GM18868 (cell line): Measurements from ENCODE around the gene GOT1.

Source experiments
- ATAC-seq: cut with Tn5 transposase; IDR thresholded peaks from one replicate; pipeline ENCODE4 v1.9.1; 2021; ENCODE audit warnings: mild to moderate bottlenecking, moderate library complexity; ENCODE audit not compliant: unreplicated experiment

GOT1 gene

DNA sequence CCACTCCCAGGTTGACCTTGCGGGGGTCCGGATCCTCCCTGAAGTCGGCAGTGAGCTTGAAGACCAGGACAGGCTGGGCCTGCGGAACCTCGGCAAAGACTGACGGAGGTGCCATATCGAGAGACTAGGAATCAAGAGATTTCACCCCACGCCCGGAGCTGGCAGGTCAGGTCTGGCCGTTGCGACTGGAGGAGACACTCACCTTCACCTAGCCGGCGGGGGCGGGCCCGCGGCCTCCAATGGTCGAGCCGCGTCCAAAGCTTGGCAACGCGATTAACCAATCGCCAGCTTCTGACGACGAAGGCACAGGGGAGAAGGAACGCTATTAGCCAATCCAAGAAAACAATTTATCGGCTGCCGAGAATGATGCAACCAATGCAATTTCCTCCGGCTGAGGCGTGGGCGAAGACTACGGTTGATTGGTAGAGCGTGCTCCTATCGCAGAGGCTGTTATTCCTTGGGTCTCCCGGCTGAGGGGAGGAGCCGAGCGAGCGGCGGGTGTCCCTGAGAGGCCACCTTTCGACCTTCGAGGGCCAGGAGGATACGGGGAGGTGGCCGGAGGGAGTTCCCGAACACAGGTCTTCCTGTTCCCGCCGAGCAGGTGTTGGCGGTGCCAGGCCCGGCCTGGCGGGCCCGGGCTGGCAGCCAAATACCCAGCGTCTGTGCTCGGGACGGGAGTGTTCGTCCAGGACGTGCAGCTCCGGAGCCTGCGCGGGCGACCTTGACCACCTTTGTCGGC is at the start of gene GOT1:
TSS of gene GOT1 (minus strand) at position 174 of the 739 bp plus-strand sequence. CDS start at position 115, 59 bp downstream.
- ATAC-seq: peak; percentile 96

DNA sequence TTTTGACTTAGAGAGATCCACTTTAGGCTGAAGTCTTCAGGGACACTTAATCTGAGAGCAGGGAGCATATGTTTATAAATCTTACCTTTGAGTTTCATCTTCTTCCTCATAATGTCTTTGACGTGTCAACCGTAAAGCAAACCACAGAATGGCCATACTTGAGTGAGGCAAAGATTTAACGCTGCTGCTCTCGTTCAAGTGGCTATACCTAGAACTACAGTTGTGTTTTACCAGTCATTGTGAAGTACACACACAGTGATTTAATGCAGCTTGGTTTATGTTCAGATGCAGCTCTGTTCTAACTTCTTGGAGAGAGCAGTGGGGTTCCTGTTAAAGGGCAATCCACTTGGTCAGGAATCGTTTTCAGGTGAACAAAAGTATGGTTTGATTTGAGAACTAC is 39.9 kb upstream of the GOT1 start:
- ATAC-seq: no peak

DNA sequence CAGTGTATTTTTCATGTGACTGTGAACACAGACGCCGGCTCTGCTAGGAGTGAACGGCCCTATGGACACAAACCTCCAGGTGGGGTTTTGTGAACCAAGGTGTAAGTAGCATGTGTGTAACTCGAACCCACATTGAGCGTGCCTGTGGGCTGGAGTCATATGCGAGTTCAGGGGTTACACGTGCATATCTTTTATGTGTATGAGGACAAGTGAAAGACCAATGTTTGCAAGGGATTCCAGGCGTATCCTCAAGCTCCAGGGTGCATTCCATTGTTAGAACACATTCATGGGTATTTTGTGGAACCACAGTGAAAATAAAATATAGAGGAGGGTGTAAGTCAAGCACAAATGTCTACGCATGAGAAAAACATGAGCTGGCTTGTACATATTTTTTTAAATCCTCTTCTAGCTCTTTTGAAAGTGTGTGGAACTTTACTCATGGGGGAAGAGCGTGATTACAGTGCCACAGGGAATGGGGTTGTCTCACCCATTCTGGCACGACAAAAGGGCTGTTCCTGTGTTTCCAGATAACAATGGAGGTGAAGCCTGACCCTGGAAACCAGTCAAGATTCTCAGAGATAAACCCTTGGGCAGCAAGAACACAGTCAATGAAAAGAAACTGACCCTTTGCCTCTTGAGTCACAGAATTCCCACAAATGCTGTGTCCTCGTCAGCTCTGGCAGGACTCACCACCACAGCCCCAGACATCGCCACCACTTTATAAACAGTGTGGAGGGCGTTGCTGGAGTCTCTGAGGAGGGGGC is 37.0 kb upstream of the GOT1 start:
- no peak for ATAC-seq

DNA sequence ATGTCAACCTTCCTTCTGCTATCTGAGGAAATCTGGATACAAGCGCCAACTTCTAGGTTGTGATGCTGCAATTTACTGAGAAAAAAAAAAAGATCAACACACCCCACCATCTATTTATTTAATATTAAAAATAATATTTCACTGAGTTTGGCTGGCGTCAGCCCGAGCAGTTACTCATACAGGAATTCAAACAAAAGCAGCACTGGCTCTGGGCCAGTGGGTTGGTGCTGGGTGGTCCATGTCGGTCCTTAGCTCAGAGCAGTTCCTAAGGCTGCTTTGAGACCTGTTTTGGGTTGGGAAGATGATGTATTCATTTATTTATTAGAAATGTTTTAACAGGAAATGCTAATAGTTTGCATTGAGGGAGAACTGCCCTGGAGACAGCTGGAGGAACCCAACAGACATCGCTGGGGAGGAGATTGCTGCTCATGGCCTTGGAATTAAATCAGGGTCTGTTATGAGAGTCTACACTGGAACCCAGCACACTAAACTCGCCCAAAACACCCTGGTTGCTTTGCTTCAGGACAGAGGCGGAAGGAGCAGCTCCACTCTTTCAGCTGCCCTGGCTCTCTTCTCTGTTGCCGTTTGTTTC is 36.3 kb upstream of the GOT1 start:
- no peak for ATAC-seq

DNA sequence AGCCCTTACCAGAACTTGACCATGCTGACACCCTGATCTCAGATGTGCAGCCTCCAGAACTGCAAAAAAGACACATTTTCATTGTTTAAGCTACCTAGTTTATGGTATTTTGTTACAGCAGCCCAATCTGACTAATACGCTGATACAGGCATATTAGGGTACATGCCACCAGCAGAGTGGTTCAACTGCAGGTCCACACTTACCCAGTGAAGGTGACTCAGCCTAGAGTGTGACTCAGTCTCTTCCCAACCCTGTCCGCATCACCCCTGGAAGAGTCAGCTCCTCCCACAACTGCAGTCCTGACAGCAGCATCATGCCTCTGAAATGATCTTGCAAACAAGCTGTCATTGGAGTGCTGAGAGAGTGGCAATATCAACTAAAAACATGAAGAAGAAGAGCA is 30.8 kb upstream of the GOT1 start:
- no peak for ATAC-seq

DNA sequence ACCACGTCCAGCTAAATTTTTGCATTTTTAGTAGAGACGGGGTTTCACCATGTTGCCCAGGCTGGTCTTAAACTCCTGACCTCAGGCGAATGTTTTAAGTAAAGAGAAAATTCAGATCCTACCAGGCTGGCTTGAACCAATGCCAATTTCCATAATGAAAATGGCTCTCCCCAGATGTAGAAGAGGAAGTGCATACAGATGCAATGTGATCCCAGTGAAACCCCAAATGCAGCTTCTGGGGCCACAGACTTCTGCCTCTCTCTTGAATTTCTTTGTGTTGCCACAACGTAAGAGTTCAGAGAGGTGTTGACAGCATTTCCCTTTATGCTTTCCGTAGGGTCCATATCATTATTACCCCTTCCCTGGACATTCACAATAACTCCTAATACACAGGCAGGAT is 29.6 kb upstream of the GOT1 start:
- ATAC-seq: no peak

DNA sequence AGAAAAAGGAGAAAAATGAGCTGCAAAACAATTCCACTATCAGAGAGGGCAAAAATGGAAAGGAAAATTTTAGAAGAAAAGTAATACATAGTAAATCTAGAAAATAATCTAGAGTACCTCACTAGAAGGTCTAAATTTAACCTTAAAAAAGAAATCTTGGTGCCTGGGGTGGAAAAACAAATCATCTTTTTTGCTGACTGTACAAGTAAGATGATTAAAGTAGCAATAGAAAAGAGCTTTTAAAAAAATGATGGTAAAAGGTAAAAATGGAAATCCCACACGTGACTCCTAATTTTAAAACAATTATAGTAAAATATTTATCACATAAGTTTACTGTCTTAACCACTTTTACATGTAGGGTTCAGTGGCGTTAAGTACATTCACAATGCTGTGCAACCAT is 28.8 kb upstream of the GOT1 start:
- no peak for ATAC-seq

DNA sequence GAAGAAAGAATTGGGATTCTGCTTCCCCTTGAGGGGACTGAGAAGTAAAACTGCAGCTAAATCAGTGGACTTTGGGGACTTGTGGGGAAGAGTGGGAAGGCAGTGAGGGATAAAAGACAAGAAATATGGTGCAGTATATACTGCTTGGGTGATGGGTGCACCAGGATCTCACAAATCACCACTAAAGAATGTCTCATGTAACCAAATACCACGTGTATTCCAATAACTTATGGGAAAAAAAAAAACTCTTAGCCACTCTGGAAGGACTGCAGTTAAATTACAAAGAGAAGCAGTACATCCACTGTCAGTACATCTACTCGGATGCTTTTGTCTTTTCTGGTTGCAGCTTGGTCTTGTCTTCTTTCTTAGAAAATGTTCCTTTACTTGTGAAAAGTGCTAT is 27.4 kb upstream of the GOT1 start:
- no peak for ATAC-seq

DNA sequence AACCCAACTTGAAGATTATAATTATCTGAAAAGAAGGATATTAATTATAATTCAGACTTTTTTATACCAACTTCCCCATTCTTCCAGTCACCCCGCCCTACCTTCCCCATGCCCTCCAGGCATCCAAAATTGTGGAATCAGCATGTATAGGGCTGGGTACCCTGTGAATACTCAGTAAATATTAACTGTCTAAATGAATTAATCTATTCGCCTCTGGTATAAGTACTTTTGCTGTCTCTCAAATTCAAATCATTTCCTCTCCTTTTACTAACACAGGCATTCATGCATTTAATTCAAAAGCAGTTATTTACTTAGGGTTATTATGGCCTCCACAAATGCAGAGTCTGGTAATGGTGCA is 26.5 kb upstream of the GOT1 start:
- ATAC-seq: no peak

DNA sequence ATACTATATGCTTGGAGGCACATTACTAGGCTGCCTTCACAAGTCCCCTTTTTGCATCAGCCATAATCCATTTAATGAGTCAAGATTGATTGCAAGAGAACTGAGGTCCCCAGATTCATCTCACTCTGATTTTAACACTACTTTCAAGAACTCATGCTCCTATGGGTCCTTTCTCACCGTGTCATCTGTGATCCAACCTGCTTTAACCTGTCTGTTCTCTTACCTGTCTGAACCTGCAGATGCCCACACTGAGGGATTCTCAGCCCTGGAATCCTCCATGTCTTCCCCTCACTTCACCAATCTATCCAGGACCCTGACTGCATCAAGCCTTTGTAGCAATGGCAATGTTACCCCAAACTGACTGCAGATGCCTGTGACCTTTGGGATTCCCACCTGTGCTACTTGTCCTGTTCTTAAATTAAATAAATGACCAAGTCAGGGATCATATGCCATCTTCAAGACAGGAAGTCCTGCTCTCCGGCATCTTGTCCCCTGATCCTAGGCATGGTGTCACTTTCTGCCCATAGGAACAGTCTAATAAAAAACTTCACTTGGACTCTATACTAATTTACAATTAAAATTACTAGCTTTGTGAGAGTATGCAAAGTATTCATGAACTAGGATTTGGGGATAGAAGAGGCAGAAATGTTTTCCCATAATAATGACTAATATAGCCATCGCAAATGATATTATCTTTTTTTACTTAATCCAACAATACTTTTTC is 25.9 kb upstream of the GOT1 start:
- no peak for ATAC-seq

DNA sequence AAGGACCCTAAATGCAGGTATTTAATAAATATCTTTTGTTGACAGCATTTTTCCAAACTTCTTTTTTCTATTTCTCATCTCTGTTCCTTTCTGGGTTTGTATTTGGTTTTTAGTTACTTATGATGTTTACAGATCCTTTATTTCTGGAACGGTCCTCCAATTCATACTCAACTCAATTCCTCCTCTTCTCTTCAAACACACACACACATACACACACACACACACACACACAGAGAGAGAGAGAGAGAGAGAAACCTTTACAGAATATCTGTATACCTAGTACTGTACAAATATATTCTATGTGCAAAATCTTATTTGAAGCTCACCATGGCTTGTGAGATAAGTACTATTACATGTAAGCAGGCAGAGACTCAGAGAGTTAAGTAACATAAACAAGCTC is 21.6 kb upstream of the GOT1 start:
- ATAC-seq: no peak

DNA sequence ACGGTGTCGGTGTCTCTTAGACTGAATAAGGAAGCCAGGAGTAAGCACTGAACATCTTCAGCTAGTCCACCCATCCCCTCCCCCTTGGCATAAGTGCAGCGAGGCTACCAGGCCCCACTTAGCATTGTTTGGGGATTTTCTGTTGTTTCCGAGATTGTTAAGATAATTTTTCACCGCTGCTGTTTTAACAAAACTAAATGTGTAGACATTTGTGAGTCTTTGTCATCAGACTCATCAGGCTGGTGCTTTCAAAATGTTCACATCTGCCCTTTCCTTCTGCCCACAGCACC is 21.0 kb upstream of the GOT1 start:
- no peak for ATAC-seq

DNA sequence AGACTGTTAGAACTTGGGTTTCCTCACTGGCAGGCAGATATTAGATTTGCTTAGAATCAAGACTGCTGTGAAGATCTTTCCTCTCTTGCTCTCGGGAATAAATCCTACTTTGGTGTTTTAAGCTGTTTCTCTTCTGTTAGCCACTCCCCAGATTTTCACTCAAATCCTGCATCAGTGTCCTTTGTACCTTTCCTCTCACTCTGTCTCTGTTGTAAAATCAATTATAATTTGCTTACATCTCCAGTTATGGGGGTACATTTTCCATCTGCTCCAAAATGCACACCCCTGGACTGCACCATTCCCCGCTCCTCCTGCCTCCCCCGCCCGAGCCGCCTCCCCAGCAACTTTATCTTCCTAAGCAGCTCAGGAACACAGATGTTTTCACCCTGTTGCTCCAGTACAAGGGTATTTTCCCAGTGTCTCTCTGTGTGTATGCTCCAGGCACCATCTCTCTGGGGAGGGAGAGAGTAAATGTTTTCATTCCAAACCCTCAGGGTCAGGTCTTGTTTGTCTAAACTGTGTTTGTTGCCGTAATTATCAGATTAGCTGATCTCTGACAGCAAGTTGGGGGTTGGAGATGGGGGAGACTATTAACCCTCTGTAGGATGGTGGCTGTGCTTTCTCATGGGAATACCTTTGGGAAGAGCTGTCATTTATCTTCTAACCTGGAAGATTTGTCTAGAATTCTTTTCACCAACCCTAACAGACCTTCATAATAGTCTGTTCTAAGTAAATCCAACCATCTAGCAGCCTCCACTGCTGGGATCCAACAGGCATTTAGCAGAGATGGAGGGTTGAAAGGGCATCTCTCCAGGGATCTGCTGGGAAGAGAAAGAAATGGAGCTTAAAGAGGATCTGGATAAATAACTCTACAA is 20.4 kb upstream of the GOT1 start:
- ATAC-seq: no peak

DNA sequence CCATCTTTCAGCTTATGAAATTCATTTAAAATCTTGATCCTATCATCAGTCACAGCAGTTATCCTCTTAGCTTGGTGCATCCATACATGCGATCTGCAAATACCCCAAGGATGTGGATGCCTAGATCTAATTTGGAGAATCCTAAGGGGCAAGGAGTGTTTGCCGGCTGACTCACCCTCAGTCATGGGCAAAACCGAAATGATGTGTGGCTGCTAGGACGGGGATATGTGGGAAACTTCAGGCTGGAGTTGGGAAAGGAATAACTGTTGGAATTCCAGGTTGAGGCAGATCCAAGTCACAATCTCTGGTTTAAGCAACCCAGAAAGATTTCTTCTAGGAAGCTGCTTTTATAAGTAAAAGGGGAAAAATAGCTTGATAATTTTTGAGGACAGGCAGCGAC is 19.7 kb upstream of the GOT1 start:
- no peak for ATAC-seq

DNA sequence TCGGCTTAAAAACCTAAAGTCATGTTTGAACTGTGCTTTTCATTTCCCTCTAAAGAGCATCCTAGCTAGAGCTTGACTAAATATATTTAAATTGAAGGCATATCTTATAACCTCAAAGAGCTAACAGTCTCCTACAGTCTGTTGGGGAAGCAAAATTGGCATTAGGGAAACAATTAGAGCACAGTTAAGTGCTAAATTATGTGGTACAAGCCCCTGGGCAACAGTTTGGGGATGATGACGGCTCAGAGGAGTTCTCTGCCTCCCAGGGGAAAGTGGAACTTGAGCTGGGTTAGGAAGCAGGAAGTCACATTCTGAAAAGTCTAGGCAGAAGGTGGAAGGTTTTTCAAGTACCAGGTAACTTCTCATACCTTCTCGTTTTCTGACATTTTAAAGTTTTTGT is 18.6 kb upstream of the GOT1 start:
- ATAC-seq: no peak

DNA sequence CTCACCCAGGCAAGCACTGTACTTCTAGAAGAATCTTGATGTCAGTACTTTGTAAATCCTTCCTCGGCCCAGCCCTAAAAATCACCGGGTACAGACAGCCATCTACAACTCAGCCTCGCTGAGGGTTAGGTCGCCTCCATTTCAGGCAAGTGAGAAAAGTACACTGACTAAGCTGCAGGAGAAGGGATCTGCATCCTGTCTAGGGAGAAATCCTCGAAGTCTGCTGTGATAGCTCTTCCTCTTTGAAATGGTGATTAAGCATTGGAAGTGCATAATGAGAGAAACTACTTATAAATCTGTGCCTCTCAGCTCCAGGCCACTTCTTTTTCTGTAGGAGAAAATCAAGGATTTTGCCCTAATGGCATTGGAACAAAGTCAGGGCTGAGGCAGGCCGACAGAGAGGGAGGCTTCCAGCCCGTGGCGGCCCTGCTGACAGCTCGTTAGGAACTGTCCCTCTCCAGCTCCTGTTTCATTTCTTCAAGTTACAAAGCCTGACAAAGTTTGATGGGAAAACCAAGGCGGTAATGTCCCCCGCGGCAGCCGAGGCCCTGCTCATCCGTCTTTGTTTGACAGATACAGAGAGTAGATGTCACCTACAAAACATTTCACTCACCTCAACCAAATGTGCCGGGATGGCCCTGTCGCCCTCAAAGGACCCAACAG is 14.1 kb upstream of the GOT1 start:
- no peak for ATAC-seq

DNA sequence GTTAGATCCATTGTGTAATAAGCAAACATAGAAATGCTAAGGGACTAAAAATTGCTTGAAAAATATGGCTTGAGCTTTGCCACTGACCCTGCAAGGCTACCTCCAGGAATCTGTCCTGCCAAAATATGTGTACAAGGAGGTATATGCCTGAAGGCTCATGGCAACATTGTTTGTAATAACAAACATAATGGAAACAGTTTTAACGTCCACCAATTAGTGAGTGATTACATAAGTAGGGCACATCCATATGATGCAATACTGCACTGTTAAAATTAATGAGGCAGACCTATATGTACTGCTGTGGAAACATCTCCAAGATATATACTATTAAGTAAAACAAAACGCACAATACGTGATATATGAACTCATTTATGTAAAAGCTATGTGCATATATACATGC is 13.1 kb upstream of the GOT1 start:
- ATAC-seq: no peak

DNA sequence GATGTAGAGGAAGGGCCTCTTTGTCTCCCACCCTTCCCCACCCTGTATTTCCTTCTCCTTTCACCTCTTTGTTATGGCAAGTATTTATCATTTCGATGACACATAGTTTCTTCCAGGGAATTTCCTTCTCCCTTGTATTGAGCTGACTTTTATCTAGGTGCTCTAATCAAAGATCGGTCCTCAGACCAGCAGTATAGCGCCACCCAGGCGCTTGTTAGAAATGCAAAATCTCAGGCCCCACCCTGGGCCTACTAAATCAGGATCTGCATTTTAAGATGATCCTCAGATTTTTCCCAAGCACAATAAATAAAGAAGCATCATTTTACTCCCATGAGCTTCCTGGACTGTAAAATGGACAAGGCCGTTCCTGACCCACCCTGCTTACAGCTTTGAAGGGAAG is 12.0 kb upstream of the GOT1 start:
- ATAC-seq: no peak

DNA sequence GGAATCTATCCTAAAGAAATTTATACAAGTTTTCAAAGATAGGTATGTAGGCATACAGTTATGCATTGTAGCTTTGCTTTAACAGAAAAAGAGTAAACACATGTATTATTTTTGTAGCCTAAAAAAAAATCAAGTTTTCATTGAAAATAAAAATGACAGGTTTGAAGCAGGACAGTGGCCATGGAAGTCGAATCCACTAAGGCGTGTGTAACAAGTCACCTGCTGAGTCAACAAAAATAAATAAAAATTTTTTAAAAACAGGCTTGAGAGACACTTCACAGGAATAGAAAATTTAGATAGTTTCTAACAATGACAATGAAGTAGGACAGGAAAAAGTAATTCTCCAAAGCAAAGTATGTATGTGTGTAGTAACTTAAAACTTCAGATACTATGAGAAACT is 8.5 kb upstream of the GOT1 start:
- ATAC-seq: no peak

DNA sequence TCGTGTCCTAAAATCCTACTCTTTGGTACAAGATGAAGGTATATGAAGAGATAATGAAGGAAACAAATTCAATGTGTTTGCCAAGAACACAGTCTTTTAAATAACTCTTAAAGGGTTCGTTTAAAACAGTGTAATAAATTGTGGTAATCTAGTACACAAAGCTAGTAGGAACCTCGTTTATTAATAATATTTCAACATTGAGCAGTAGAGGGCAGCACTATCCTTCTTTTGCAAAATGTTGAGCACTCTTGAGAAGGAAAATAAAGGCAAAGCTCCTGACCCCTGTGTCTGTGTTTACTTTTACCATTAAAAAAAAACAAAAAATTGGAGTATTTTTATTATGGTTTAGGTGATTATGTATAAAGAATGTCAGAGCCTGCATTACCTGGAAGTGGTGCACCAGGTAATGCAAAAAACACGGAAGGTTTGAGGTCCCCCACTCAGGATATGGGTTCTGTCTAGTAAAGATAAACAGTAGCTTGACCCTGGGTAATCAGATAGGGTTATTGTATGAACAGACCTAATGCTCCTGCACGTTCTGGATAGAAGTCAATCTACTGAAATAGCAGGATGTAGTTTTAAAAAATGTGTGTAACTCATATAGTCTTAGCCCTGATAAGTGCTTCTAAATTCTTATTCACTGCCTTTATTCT is 5.7 kb upstream of the GOT1 start:
- ATAC-seq: peak; percentile 72
